Thyroid gland (tissue), 4 donors: ENCODE data around the gene GALR2. TPM values are rescaled to one million over a fixed set of nuclear protein-coding genes. Genes with fewer than 3 reads are reported as not detected.

Experiments used
- DNase-seq, 2 donors: peaks; one replicate each; pipeline ENCODE4 v3.0.0-alpha.2; 2019
- H3K27ac ChIP-seq, 3 donors: fragments of 200-600 bp; sonication (generic); 1 replicate in 2 of 3; 2 replicates in 1 of 3; pipeline ENCODE4 v1.5.1; 2016 to 2019; ENCODE audit warnings: mild to moderate bottlenecking in 1 of 3, moderate library complexity in 1 of 3
- H3K27me3 ChIP-seq: fragments of 200-600 bp; sonication (generic); one replicate; pipeline ENCODE4 v1.5.1; 2019
- H3K36me3 ChIP-seq, 2 donors: fragments of 200-600 bp; sonication (generic); one replicate each; pipeline ENCODE4 v1.5.1; 2016 to 2019
- H3K4me1 ChIP-seq, 2 donors: fragments of 200-600 bp; sonication (generic); one replicate each; pipeline ENCODE4 v1.5.1; 2017 to 2019
- H3K4me3 ChIP-seq, 3 donors: fragments of 200-600 bp; sonication (generic); replicated peaks in 1 of 3; 1 replicate in 2 of 3; 2 replicates in 1 of 3; pipeline ENCODE4 v1.5.1; 2016; ENCODE audit warnings: mild to moderate bottlenecking in 1 of 3
- H3K9me3 ChIP-seq: fragments of 200-600 bp; sonication (generic); one replicate; pipeline ENCODE4 v1.5.1; 2017
- CTCF ChIP-seq, 6 experiments: fragments of 200-600 bp in 3 of 6; fragments of 450-650 bp in 3 of 6; sonication (generic) in 3 of 6; IDR thresholded peaks; one replicate each; pipeline ENCODE4 v1.5.1; 2016 to 2019; ENCODE audit warnings: antibody characterized with exemption in 6 of 6, mild to moderate bottlenecking in 2 of 6, inconsistent platforms in 1 of 6, moderate library complexity in 1 of 6
- POLR2A ChIP-seq, 2 donors: fragments of 450-650 bp; IDR thresholded peaks; one replicate each; pipeline ENCODE4 v1.6.1; 2017; ENCODE audit warnings: antibody characterized with exemption in 2 of 2, mild to moderate bottlenecking in 2 of 2, moderate library complexity in 1 of 2
- WGBS, 2 donors: methylation state at CpG; one replicate each; pipeline ENCODE4 v1.1.5; 2017; 5-methylcytosine and 5-hydroxymethylcytosine counted together
- intact Hi-C: fragments of 100-400 bp; cut with DNase I; formaldehyde crosslinking; loops from one replicate; pipeline ENCODE4 v1.15.1; 2023
- total RNA-seq, 4 donors: library from RNA; depleted of rRNA; stranded (reverse); fragments of >200 nt; gene quantifications; one replicate each; pipeline ENCODE4 v1.2.3, GENCODE V29; 2016

GALR2 gene
- total RNA-seq, 4 donors from 2014 or later: not detected

DNA sequence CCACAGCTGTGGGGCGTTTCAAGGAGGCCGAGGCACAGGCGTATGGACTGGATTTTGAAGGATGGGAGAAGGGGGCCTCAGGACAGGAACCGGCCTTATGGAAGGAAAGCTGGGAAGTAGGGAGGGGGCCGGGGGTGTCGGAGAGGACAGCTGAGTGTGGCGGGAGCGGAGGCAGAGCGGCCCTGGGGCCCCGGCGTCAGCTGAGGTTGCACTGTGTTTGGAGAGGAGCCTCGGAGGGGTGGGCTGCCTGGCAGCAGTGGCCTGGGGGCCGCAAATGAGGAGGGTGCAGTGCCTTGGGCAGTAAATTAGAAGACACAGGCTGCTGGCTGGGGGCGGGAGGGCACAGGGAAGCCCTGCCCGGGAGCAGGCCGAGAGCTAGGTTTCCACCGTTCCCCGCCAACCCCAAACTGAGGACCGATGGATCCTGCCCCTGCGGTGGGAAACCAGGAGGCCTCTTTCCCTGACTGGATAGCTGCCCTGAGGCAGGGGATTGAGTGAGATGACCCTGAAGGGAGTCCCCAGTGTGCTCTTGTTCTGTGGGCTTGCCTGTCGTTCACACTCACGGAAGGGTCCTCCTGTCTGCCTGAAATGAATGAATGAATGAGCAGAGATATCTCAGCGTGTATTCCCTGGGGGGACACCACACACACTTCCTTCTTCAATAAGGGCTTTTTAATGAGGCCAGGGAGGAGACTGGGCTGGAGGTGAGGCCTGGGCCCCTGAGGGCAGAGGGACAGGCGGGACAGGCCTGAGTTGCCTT, 48.0 kb downstream of the GALR2 start:
- Histone ChIP-seq H3K9me3 (no peaks in the 10 kb centered on the region), H3K36me3 (no peaks in the 10 kb centered on the region), H3K4me3 (no peak overlapping the region), H3K27me3 (no peaks in the 10 kb centered on the region), H3K27ac (peak overlapping the region in 1 of 3 donors; percentile 25), H3K4me1 (peaks cover 0 to 7% of the 10 kb centered on the region in 2 donors)
- TF ChIP-seq POLR2A (IDR thresholded peaks at IDR 0.05): no peak
- TF ChIP-seq CTCF (IDR thresholded peaks at IDR 0.05): no peak
- intact Hi-C loops: loop anchor here (5.0 to 10.0 kb wide), 2 partner anchors 60 to 282 kb away; no protein-coding TSS in a partner anchor
- DNase-seq: no peak
- 87 to 92% methylated on average over 18 to 24 of the region's 24 CpGs for WGBS, 2 donors

DNA sequence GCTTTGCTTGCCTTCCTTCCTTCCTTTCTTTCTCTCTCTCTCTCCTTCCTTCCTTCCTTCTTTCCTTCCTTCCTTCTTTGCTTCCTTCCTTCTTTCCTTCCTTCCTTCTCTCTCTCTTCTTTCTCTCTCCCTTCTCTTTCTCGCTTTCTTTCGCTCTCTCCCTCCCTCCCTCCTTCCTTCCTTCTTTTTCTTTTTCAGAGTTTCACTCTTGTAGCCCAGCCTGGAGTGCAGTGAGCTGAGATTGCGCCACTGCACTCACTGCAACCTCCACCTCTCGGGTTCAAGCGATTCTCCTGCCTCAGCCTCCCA, 48.6 kb downstream of the GALR2 start:
- H3K27me3 ChIP-seq: no peaks in the 10 kb centered on the region
- H3K4me3 ChIP-seq: no peak overlapping the region
- intact Hi-C loops: loop anchor here (5.0 to 10.0 kb wide), 2 partner anchors 59 to 282 kb away; no protein-coding TSS in a partner anchor
- no peak for DNase-seq
- no peaks in the 10 kb centered on the region for H3K36me3 ChIP-seq
- no peaks in the 10 kb centered on the region for H3K9me3 ChIP-seq
- TF ChIP-seq CTCF (IDR thresholded peaks at IDR 0.05): no peak
- TF ChIP-seq POLR2A (IDR thresholded peaks at IDR 0.05): no peak
- 76% methylated on average over 5 of the region's 5 CpGs for WGBS, 2 donors
- no peak overlapping the region for H3K27ac ChIP-seq
- H3K4me1 ChIP-seq: peaks cover 0 to 7% of the 10 kb centered on the region in 2 donors

GRCh38 chr17:76123749-76124581, 49.4 kb downstream of the GALR2 start:
- Histone ChIP-seq H3K27ac (no peak overlapping the region), H3K27me3 (no peaks in the 10 kb centered on the region), H3K36me3 (no peaks in the 10 kb centered on the region), H3K4me1 (peaks cover 0 to 7% of the 10 kb centered on the region in 2 donors), H3K9me3 (no peaks in the 10 kb centered on the region), H3K4me3 (no peak overlapping the region)
- intact Hi-C loops: loop anchor here (5.0 to 10.0 kb wide), 2 partner anchors 58 to 281 kb away; no protein-coding TSS in a partner anchor
- TF ChIP-seq CTCF (IDR thresholded peaks at IDR 0.05): no peak
- TF ChIP-seq POLR2A (IDR thresholded peaks at IDR 0.05): no peak
- DNase-seq: no peak
- 70 to 86% methylated on average over 3 to 9 of the region's 9 CpGs for WGBS, 2 donors

GRCh38 chr17:76124582-76125390, 50.2 kb downstream of the GALR2 start:
- 82 to 85% methylated on average over 17 to 22 of the region's 22 CpGs for WGBS, 2 donors
- peaks cover 0 to 7% of the 10 kb centered on the region in 2 donors for H3K4me1 ChIP-seq
- no peaks in the 10 kb centered on the region for H3K9me3 ChIP-seq
- TF ChIP-seq CTCF (IDR thresholded peaks at IDR 0.05): no peak
- TF ChIP-seq POLR2A (IDR thresholded peaks at IDR 0.05): no peak
- H3K27ac ChIP-seq: no peak overlapping the region
- no peak for DNase-seq
- H3K27me3 ChIP-seq: no peaks in the 10 kb centered on the region
- H3K4me3 ChIP-seq: no peak overlapping the region
- intact Hi-C loops: loop anchor here (5.0 to 10.0 kb wide), 2 partner anchors 58 to 280 kb away; no protein-coding TSS in a partner anchor
- H3K36me3 ChIP-seq: no peaks in the 10 kb centered on the region
